MCF 10A (cell line): Measurements from ENCODE around the gene CYFIP1. TPM values are rescaled to one million over a fixed set of nuclear protein-coding genes. Genes with fewer than 3 reads are reported as not detected.

Experiments
- BruUV-seq: library from RNA; stranded (reverse); fragments of 400-500 nt; replicated peaks from 2 replicates; lab custom pipeline; 2021; lab: Mats Ljungman, UMichigan
- CTCF ChIA-PET: fragments of 300-600 bp; sonication (Branson Sonifier 250); formaldehyde crosslinking; extraction: SDS; loops from one replicate; lab custom pipeline; 2021; ENCODE audit warnings: antibody characterized with exemption, inconsistent platforms; lab: Yijun Ruan, JAX
- POLR2A ChIA-PET: fragments of 300-600, 350-650 bp; sonication (Branson Sonifier 250); formaldehyde crosslinking; extraction: SDS; loops from one replicate; lab custom pipeline; 2020; ENCODE audit warnings: antibody characterized with exemption, inconsistent platforms; lab: Yijun Ruan, JAX
- DNase-seq: peaks from one replicate; pipeline ENCODE4 v3.0.0-alpha.2; 2018; ENCODE audit not compliant: unreplicated experiment
- H3K27ac Mint-ChIP-seq: one replicate; pipeline ENCODE4 v1.8.0; 2022; ENCODE audit warnings: mild to moderate bottlenecking, low read depth, mixed read lengths; ENCODE audit not compliant: unreplicated experiment
- H3K27me3 Mint-ChIP-seq: one replicate; pipeline ENCODE4 v1.8.0; 2022; ENCODE audit warnings: mixed read lengths; ENCODE audit not compliant: insufficient read depth, unreplicated experiment
- H3K36me3 Mint-ChIP-seq: one replicate; pipeline ENCODE4 v1.8.0; 2022; ENCODE audit warnings: mild to moderate bottlenecking, moderate library complexity, mixed read lengths; ENCODE audit not compliant: insufficient read depth, unreplicated experiment
- H3K4me1 Mint-ChIP-seq: one replicate; pipeline ENCODE4 v1.8.0; 2022; ENCODE audit warnings: mixed read lengths; ENCODE audit not compliant: insufficient read depth, unreplicated experiment
- H3K4me3 Mint-ChIP-seq: one replicate; pipeline ENCODE4 v1.8.0; 2022; ENCODE audit warnings: mild to moderate bottlenecking, moderate library complexity, mixed read lengths; ENCODE audit not compliant: unreplicated experiment
- H3K9me3 Mint-ChIP-seq: one replicate; pipeline ENCODE4 v1.8.0; 2022; ENCODE audit warnings: mixed read lengths; ENCODE audit not compliant: unreplicated experiment
- CTCF ChIP-seq: fragments of 200-600 bp; IDR thresholded peaks from one replicate; pipeline ENCODE4 v1.8.0; 2022; ENCODE audit warnings: antibody characterized with exemption, mild to moderate bottlenecking; ENCODE audit not compliant: unreplicated experiment
- intact Hi-C: fragments of 100-400 bp; cut with micrococcal nuclease; formaldehyde crosslinking; loops from 2 replicates; pipeline ENCODE4 v1.14.1; 2022
- total RNA-seq: library from RNA; stranded (reverse); gene quantifications from 2 replicates; pipeline ENCODE4 v1.2.3, GENCODE V29; 2022

CYFIP1 gene
- total RNA-seq, 1 experiment from 2014 or later = 99.1 TPM

GRCh38 chr15:22883196-22883595 lies 97.0 kb downstream of the CYFIP1 start:
- DNase-seq = no peak
- Mint-ChIP-seq H3K27ac (no peak overlapping the region), H3K4me3 (no peak overlapping the region), H3K27me3 (no peaks in the 10 kb centered on the region), H3K9me3 (no peaks in the 10 kb centered on the region), H3K4me1 (peaks cover 14% of the 10 kb centered on the region), H3K36me3 (peaks cover 44% of the 10 kb centered on the region)
- BruUV-seq = no TSS peak
- ChIA-PET CTCF (no interaction called here), POLR2A (no interaction called here)
- TF ChIP-seq CTCF = no peak
- intact Hi-C loops = no loop called here

- Mint-ChIP-seq H3K4me3 (no peak overlapping the region), H3K36me3 (peaks cover 39% of the 10 kb centered on the region), H3K4me1 (peaks cover 1% of the 10 kb centered on the region), H3K27ac (no peak overlapping the region), H3K27me3 (no peaks in the 10 kb centered on the region), H3K9me3 (no peaks in the 10 kb centered on the region)
- no TSS peak for BruUV-seq
- intact Hi-C loops = no loop called here
- TF ChIP-seq CTCF = no peak
- CTCF ChIA-PET = no interaction called here
- POLR2A ChIA-PET = no interaction called here
- no peak for DNase-seq
Measured at GRCh38 chr15:22881739-22882440, 98.3 kb downstream of the CYFIP1 start.

DNA sequence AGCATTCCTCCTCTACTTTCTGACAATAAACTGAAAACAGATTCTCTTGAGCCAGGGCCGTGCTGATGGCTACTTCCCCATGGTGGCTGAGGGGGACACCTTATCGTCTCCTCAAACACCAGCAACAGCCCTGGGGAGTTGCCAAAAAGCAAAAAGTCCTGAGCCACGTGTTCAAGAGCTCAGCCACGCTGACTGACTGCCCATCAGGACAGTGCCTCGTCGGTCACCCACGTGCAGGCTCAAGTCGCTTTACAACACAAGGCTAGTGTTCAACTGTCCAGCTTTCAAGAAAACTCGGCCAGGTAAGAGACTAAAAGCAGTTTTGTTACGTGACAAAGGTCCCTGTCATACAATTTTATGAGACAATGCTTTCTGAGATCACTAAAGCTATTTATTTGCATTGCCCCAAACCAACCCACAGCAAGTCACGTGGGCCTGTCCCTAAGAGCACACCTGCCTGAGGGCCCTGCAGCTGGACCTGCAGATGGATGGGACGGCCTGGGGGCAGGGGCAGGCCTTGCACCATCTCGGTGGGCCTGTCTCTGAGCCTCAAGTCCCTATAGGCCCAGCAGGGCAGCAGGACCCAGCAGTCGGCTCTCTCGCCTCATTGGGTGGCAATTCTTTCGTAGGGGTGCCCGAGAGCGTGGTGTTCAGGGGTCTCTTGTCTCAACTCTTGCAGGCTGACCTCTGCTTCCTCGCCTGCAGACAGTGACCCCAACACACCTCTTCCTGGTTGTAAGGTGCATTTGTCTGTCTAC lies 99.0 kb downstream of the CYFIP1 start:
- Mint-ChIP-seq H3K36me3 (peaks cover 44% of the 10 kb centered on the region), H3K27ac (no peak overlapping the region), H3K9me3 (no peaks in the 10 kb centered on the region), H3K4me1 (no peaks in the 10 kb centered on the region), H3K27me3 (no peaks in the 10 kb centered on the region), H3K4me3 (no peak overlapping the region)
- TF ChIP-seq CTCF = no peak
- intact Hi-C loops = no loop called here
- CTCF ChIA-PET = interaction anchor here (0.5 kb wide), 1 partner anchor 585 kb away, joined by 4 read pairs; no protein-coding TSS in a partner anchor
- DNase-seq = no peak
- POLR2A ChIA-PET = no interaction called here
- BruUV-seq = no TSS peak

DNA sequence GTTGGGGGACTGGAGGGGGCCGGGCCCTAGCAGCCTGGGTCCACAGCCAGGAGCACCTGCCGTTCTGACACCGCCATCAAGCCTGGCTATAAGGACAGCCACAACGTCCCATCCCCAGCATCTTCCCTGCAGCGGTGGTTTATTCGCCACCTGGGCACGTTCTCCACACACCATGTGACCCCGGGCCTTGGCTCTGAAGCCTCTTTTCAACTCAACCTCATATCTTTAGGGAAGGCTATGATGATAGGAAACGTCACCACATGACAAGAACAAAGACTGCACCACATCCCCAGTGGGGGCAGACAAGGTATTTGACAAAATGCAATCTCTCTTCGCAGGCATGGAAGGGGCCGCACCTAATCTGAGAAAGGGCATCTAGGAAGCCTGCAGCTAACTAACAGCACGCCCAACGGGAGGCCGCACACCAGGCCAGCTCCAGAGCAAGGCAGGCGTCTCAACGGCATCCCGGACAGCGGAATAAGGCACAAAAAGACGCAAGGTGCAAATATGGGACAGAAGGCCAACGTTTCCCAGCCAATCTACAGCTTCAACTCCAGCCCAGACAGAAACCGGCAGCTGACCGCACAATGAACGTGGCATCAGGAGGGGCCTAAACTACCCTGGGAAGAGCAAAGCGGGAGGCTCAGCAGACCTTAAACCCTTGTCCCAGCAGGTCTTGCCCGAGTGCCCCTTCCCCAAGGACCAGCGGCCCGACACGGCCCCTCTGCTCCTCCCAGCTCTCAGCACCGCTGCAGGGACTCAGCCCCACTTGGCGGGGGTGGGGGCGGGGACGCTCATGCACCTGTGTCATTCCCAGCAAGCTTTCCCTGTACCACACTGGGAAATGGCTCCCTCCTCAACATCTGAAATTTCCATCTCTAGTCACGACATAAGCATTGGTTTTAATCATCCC lies 99.8 kb downstream of the CYFIP1 start:
- Mint-ChIP-seq H3K36me3 (peaks cover 45% of the 10 kb centered on the region), H3K27ac (no peak overlapping the region), H3K4me3 (no peak overlapping the region), H3K27me3 (no peaks in the 10 kb centered on the region), H3K4me1 (no peaks in the 10 kb centered on the region), H3K9me3 (no peaks in the 10 kb centered on the region)
- intact Hi-C loops = no loop called here
- ChIA-PET POLR2A (no interaction called here), CTCF (interaction anchor here (0.5 kb wide), 1 partner anchor 586 kb away, joined by 4 read pairs; no protein-coding TSS in a partner anchor)
- no peak for DNase-seq
- BruUV-seq = no TSS peak
- no peak for TF ChIP-seq CTCF
